Measurements from ENCODE around the gene F2RL1.
"Not testable (repeated sequence)": the region's sequence is repeated elsewhere in the genome, so short reads cannot be mapped to it uniquely, and the experiment has no call there.

DNA sequence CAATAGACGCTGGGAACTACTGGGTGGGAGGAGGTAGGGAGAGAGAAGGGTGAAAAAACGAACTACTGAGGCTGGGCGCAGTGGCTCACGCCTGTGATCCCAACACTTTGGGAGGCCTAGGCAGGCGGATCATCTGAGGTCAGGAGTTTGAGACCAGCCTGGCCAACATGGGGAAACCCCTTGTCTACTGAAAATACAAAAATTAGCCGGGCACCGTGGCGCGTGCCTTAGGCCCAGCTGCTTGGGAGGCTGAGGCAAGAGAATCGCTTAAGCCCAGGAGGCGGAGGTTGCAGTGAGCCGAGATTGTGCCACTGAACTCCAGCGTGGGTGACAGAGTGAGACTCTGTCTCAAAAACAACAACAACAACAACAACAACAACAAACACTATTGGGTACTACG is 47.8 kb upstream of the F2RL1 start:
- not testable (repeated sequence) for TF ChIP-seq CTCF, POLR2A (IDR thresholded peaks at IDR 0.05)
